Measurements from ENCODE around the gene MSH4.
A peak's percentile ranks its signal among the peaks of the same experiment; 100 is the strongest.

Gene MSH4

DNA sequence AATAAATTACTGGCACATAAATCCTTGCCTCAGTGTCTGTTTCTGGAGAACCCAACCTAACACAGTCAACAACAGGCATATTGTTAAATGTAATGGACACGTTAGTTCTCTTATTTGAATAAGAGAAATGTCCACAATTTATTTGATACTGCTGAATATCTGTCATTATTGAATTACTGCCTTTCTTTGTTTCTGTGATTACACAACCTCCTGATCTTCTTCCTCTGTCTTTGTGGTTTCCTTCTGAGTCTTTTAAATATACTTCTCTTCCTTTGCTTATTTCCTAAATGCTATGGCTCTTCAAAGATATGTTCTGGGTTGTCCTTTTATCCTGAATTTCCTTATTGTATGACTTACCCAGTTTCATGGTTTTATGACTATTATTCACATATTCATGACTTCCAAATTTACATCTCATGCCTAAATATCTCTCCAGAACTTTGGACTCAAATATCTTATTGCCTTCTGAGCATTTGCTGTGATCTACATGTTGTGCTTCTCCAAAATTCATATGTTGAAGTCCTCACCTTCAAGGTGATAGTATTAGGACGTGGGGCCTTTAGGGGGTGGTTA lies 39.9 kb downstream of the MSH4 start:
- Histone ChIP-seq H3K4me2 (peak overlapping the region; percentile 37 to 92 (median 71)), H3K27ac (peak overlapping the region in 9 of 11 experiments; percentile 48 to 80 (median 64); a peak in 17 of 22 replicates), H3K36me3 (no peaks in the 10 kb centered on the region), H3K4me1 (peaks cover 12 to 45% (median 32%) of the 10 kb centered on the region in 10 experiments), H3K27me3 (no peaks in the 10 kb centered on the region), H3K9ac (peak overlapping the region in 5 of 11 experiments; percentile 2 to 40 (median 23); a peak in 3 of 22 replicates), H4K20me1 (no peaks in the 10 kb centered on the region), H3K4me3 (peak overlapping the region in 3 of 10 experiments; percentile 2 to 33 (median 8); a peak in 5 of 20 replicates), H3K9me3 (replicated peaks in 1 of 11) (peaks cover 16 to 36% (median 27%) of the 10 kb centered on the region in 11 experiments; a peak in 21 of 22 replicates)
- peak in 2 of 11 experiments; percentile 24 to 70; a peak in 3 of 22 replicates for TF ChIP-seq Cebpa-rat (IDR thresholded peaks at IDR 0.05)

DNA sequence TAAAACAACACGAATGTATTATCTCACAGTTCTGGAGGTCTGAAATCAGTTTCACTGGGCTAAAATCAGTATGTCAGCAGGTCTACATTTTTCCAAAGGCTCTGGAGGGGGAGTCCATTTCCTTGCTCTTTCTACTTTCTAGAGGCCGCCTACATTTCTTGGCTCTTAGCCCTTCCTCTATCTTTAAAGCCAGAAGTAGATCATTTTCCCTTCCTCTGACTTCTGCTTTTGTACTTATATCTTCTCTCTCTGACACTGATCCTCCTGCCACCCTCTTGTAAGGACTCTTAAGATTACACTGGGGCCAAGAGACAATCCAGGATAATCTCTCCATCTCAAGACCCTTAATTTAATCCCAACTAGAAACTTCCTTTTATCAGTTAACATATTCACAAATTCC lies 41.4 kb downstream of the MSH4 start:
- Histone ChIP-seq H3K4me2 (peak overlapping the region in 8 of 11 experiments; percentile 66 to 92 (median 74); a peak in 12 of 22 replicates), H3K9ac (no peak overlapping the region), H3K27ac (peak overlapping the region in 4 of 11 experiments; percentile 7 to 80 (median 48); a peak in 4 of 22 replicates), H3K4me1 (peaks cover 12 to 38% (median 32%) of the 10 kb centered on the region in 10 experiments), H3K9me3 (replicated peaks in 1 of 11) (peaks cover 15 to 36% (median 27%) of the 10 kb centered on the region in 11 experiments; a peak in 21 of 22 replicates), H3K4me3 (no peak overlapping the region), H3K27me3 (no peaks in the 10 kb centered on the region), H3K36me3 (no peaks in the 10 kb centered on the region), H4K20me1 (no peaks in the 10 kb centered on the region)
- no peak for TF ChIP-seq Cebpa-rat (IDR thresholded peaks at IDR 0.05)

DNA sequence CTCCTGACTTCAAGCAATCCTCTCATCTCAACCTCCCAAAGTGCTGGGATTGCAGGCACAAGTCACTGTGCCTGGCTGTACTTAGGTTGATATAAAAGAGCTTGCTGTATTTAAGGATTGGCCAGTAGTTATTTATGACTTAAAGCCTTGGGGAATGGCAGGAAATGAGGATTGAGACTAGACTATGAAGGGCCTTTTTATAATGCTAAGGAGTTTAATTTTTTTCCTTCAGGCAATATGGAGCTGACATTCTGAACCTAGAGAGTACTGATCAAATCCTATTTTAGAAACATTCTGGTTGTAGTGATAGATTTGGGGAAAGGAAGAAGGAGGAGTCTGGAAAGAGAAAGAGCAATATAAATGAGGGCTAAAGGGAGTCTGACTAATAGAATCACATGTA lies 44.7 kb downstream of the MSH4 start:
- no peak for TF ChIP-seq Cebpa-rat (IDR thresholded peaks at IDR 0.05)
- Histone ChIP-seq H3K27me3 (no peaks in the 10 kb centered on the region), H3K4me3 (no peak overlapping the region), H4K20me1 (no peaks in the 10 kb centered on the region), H3K4me1 (peaks cover 8 to 24% (median 21%) of the 10 kb centered on the region in 10 experiments), H3K9me3 (replicated peaks in 1 of 11) (peaks cover 0 to 15% (median 10%) of the 10 kb centered on the region in 11 experiments; a peak in 12 of 22 replicates), H3K9ac (no peak overlapping the region), H3K4me2 (no peak overlapping the region), H3K36me3 (no peaks in the 10 kb centered on the region), H3K27ac (no peak overlapping the region)

DNA sequence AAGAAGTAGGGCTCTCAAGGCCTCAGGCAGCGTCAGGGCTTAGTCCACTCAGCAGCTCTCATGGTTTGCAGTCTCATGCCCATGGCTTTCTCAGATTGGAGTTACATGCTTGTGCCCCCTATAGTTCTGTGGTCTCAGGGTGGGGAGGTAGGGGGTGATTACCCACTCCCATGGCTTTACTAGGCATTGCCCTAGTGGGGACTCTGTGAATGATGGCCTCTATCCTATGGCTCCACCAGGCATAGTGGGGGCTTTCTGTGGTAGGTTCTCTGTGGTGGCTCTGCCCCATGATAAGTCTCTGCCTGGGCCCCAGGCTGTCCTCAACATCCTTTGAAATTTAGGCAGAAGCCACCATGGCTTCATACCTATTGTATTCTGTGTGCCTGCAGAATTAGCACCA lies 48.9 kb downstream of the MSH4 start:
- H3K4me1 ChIP-seq, result peaks cover 0 to 13% (median 0%) of the 10 kb centered on the region in 10 experiments; a peak in 4 of 20 replicates
- TF ChIP-seq Cebpa-rat (IDR thresholded peaks at IDR 0.05), result no peak
- H3K36me3 ChIP-seq, result no peaks in the 10 kb centered on the region
- H3K9ac ChIP-seq, result no peak overlapping the region
- H3K4me3 ChIP-seq, result no peak overlapping the region
- no peaks in the 10 kb centered on the region for H4K20me1 ChIP-seq
- no peak overlapping the region for H3K27ac ChIP-seq
- no peaks in the 10 kb centered on the region for H3K27me3 ChIP-seq
- no peaks in the 10 kb centered on the region for H3K9me3 ChIP-seq (replicated peaks in 1 of 11)
- H3K4me2 ChIP-seq, result no peak overlapping the region

DNA sequence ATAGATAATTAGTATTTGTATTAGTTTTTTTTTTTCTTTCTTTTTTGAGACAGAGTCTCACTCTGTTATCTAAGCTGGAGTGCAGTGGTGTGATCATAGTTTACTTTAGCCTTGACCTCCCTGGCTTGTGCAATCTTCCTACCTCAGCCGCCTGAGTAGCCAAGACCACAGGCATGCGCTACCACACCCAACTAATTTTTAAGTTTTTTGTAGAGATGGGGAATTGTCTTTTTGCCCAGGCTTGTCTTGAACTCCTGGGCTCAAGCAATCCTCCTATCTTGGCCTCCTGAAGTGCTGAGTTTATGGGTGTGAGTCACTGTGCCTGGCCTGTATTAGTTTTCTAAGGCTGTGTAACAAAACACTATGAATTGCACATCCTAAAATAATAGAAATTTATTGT lies 58.3 kb downstream of the MSH4 start:
- Histone ChIP-seq H3K36me3 (no peaks in the 10 kb centered on the region), H3K4me2 (no peak overlapping the region), H3K27me3 (no peaks in the 10 kb centered on the region), H3K4me1 (peaks cover 0 to 6% (median 0%) of the 10 kb centered on the region in 10 experiments; a peak in 4 of 20 replicates), H3K27ac (no peak overlapping the region), H3K9ac (no peak overlapping the region), H4K20me1 (no peaks in the 10 kb centered on the region), H3K4me3 (no peak overlapping the region), H3K9me3 (replicated peaks in 1 of 11) (no peaks in the 10 kb centered on the region)
- TF ChIP-seq Cebpa-rat (IDR thresholded peaks at IDR 0.05), result no peak

DNA sequence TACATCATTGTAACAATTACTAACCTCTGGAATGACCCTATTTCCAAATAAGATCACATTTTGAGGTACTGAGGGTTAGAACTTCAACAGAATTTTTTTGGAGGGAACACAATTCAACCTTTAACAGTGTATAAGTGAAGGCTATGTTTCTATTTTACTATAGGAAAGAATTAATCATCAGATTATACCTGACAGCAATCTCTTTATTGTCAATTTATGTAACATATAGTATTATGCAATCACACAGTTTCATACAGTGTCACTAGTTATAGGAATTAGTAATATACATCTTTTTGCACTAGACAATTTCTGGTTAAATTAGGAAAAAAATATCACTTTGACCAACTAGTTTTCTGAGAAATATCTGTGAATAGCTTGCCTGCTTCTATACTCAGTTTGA lies 59.1 kb downstream of the MSH4 start:
- Histone ChIP-seq H4K20me1 (no peaks in the 10 kb centered on the region), H3K9ac (no peak overlapping the region), H3K27ac (no peak overlapping the region), H3K36me3 (no peaks in the 10 kb centered on the region), H3K9me3 (replicated peaks in 1 of 11) (no peaks in the 10 kb centered on the region), H3K4me2 (no peak overlapping the region), H3K4me1 (no peaks in the 10 kb centered on the region), H3K4me3 (no peak overlapping the region), H3K27me3 (no peaks in the 10 kb centered on the region)
- no peak for TF ChIP-seq Cebpa-rat (IDR thresholded peaks at IDR 0.05)

DNA sequence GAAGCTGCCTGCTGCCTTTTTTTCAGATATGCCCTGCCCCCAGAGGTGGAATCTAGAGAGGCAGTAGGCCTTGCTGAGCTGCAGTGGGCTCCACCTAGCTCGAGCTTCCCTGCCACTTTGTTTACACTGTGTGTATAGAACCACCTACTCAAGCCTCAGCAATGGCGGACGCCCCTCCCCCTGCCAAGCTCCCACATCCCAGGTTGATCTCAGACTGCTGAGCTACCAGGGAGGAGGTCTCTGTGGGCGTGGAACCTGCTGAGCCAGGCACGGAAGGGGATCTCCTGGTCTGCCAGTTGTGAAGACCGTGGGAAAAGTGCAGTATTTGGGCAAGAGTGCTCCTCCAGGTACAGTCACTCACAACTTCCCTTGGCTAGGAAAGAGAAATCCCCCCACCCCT lies 65.1 kb downstream of the MSH4 start:
- Histone ChIP-seq H3K4me2 (no peak overlapping the region), H3K9ac (no peak overlapping the region)
- TF ChIP-seq Cebpa-rat (IDR thresholded peaks at IDR 0.05), result no peak

DNA sequence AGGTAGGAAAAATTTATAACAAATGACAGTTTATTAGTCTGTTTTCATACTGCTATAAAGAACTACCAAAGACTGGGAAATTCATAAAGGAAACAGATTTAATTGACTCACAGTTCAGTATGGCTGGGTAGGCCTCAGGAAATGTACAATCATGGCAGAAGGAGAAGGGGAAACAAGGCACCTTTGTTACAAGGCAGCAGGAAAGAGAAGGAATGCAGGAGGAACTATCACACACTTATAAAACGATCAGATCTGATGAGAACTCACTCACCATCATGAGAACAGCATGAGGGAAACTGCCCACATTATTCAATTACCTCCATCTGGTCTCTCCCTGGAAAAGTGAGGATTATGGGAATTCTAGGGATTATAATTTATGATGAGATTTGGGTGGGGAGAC lies 74.3 kb downstream of the MSH4 start:
- H3K4me1 ChIP-seq, result no peaks in the 10 kb centered on the region
- no peak overlapping the region for H3K4me2 ChIP-seq
- TF ChIP-seq Cebpa-rat (IDR thresholded peaks at IDR 0.05), result no peak
- no peak overlapping the region for H3K9ac ChIP-seq
- H3K27ac ChIP-seq, result no peak overlapping the region
- H3K4me3 ChIP-seq, result no peak overlapping the region
- no peaks in the 10 kb centered on the region for H4K20me1 ChIP-seq
- peaks cover 11 to 20% (median 17%) of the 10 kb centered on the region in 11 experiments for H3K9me3 ChIP-seq (replicated peaks in 1 of 11)
- no peaks in the 10 kb centered on the region; a peak in 1 of 22 replicates for H3K36me3 ChIP-seq
- H3K27me3 ChIP-seq, result no peaks in the 10 kb centered on the region

More for the DNA sequence above, 65.1 kb downstream of the MSH4 start:
- Histone ChIP-seq H4K20me1 (no peaks in the 10 kb centered on the region), H3K27me3 (no peaks in the 10 kb centered on the region), H3K36me3 (no peaks in the 10 kb centered on the region), H3K4me1 (no peaks in the 10 kb centered on the region), H3K4me3 (no peak overlapping the region), H3K27ac (no peak overlapping the region), H3K9me3 (replicated peaks in 1 of 11) (no peaks in the 10 kb centered on the region)

DNA sequence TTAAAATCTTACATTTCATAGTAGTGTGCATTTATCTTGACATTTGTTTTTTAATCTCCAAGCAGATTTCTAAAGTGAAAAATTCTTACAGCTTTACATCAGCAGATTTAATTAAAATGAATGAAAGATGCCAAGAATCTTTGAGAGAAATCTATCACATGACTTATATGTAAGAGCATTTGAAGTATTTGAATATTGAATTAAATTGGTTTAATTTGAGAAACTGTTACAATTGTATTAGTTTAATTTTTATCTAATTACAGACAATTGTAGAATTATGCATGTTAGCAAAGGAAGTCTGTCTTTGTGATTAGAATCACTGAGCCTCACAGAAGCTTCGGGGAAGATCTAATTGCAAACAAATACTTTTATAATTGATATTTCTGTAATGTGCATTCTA lies 83.3 kb downstream of the MSH4 start:
- no peaks in the 10 kb centered on the region for H4K20me1 ChIP-seq

DNA sequence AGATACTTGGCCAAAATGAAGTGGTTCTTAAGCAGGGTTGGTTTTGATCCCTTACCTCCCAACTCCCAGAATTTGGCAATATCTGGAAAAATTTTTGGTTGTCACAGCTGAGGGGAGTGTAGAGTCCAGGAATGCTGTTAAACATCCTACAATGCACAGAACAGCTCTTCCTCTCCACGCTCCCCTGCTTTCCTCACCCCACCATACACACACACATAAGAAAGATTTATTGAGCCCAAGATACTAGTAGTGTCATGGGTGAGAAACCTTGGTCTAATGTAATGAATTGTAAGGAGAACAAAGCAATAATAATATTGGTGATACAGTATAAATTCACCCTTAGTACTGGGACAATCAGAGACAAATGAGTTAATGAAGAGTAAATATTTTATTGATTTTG lies 87.8 kb downstream of the MSH4 start:
- Histone ChIP-seq H3K4me3 (no peak overlapping the region), H4K20me1 (no peaks in the 10 kb centered on the region), H3K36me3 (no peaks in the 10 kb centered on the region), H3K9ac (no peak overlapping the region), H3K4me2 (no peak overlapping the region), H3K9me3 (replicated peaks in 1 of 11) (no peaks in the 10 kb centered on the region), H3K4me1 (no peaks in the 10 kb centered on the region), H3K27ac (no peak overlapping the region), H3K27me3 (no peaks in the 10 kb centered on the region)
- no peak for TF ChIP-seq Cebpa-rat (IDR thresholded peaks at IDR 0.05)

More for the DNA sequence above, 83.3 kb downstream of the MSH4 start:
- Histone ChIP-seq H3K9ac (no peak overlapping the region), H3K36me3 (no peaks in the 10 kb centered on the region), H3K4me1 (no peaks in the 10 kb centered on the region), H3K4me3 (no peak overlapping the region), H3K4me2 (no peak overlapping the region), H3K9me3 (replicated peaks in 1 of 11) (no peaks in the 10 kb centered on the region), H3K27me3 (no peaks in the 10 kb centered on the region), H3K27ac (no peak overlapping the region)
- no peak for TF ChIP-seq Cebpa-rat (IDR thresholded peaks at IDR 0.05)
